GM12874 (cell line): ENCODE results near the gene PACSIN3.

ENCODE experiments used
- TF ChIP-seq, protein P1 (sequence below): IDR thresholded peaks from 2 replicates; pipeline ENCODE4 v1.5.1; 2011; ENCODE audit warnings: low read depth, mild to moderate bottlenecking, control low read depth, low read length, moderate library complexity; ENCODE audit not compliant: insufficient read depth

Gene PACSIN3

DNA sequence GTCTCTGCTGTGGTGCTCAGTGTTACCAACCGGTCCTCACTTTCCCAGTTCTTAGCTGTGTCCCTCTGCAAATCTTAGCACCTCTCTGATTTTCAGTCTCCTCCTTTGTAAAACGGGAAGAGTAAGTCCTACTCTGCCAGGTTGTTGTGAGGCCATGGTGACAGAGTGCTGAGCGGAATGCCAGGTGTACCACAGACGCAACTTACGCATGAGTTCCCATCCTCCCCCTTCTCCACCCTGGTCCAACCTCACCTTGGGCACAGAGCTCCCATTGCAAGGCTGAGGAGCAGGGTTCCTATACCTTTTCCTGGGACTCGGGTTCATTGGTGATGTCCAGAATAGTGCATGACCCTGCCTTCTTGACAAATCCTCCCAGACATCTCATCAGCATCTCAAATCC, 21.2 kb upstream of the PACSIN3 start:
- TF ChIP-seq, protein P1, sequence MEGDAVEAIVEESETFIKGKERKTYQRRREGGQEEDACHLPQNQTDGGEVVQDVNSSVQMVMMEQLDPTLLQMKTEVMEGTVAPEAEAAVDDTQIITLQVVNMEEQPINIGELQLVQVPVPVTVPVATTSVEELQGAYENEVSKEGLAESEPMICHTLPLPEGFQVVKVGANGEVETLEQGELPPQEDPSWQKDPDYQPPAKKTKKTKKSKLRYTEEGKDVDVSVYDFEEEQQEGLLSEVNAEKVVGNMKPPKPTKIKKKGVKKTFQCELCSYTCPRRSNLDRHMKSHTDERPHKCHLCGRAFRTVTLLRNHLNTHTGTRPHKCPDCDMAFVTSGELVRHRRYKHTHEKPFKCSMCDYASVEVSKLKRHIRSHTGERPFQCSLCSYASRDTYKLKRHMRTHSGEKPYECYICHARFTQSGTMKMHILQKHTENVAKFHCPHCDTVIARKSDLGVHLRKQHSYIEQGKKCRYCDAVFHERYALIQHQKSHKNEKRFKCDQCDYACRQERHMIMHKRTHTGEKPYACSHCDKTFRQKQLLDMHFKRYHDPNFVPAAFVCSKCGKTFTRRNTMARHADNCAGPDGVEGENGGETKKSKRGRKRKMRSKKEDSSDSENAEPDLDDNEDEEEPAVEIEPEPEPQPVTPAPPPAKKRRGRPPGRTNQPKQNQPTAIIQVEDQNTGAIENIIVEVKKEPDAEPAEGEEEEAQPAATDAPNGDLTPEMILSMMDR, result no peak

DNA sequence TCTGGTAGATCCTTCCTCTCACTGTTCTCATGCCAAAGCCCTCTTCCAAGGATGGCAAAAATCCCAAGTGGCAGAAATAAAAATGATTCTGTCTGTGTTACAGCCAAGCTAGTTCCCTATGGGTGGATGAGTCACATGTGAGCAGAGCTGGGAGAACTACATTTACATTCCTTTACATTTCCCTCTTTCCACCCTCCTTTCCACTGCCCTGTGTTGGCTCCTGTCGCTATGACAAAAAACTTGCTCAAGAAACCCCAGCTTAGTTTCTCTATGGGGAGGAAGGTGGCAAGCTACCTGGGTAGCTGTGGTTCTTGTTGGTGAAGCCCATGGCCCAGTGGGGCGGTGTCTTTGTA, 18.4 kb upstream of the PACSIN3 start:
- TF ChIP-seq, protein P1, result no peak

DNA sequence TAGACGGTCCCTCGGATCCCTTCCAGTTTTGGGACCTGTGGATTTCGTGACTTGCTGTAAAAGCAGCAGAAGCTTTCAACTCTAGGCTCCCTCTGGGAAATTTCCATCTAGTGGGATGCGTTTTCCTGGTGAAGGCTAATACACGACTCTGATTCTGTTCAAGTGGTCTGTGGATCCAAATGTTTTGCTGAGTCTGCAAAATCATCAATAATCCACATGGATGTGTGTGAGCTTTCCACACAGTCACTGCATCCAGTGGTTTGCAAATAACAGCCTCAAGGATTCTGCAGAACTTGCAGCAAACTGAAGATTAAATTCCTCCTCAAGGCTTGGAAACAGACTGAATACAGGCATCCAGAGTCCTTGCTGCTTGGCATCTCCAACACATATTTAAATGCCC, 16.3 kb upstream of the PACSIN3 start:
- TF ChIP-seq, protein P1, result no peak

DNA sequence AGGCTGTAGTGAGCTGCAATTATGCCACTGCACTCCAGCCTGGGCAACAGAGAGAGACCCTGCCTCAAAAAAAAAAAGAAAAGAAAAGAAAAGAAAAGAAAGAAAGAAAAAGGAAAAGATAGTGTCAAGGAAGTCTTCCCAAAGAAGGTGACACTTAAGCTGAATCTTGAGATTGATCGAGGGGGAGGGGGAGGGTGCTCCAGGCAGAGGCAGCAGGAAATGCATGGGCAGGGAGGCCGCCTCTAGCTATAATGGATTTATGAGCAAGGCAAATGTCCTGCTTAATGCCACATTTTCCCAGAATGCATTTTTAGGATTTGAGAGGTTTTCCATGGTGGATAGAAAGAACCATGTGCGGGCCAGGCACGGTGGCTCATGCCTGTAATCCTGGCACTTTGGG, 14.8 kb upstream of the PACSIN3 start:
- TF ChIP-seq, protein P1, result no peak

DNA sequence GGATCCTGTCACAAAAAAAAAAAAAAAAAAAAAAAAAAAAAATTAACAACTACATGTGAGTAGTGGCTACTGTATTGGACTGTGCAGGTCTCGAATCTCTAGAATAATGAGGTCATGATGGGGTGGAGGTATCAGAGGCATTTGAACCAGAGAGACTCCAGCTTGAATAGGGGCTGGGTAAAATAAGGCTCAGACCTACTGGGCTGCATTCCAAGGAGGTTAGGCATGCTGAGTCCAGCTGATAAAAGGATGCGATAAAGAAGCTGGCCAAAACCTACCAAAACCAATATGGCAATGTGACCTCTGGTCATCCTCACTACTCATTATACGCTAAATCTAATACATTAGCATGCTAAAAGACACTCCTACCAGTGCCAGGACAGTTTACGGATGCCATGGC, 5.9 kb upstream of the PACSIN3 start:
- TF ChIP-seq, protein P1, result no peak

DNA sequence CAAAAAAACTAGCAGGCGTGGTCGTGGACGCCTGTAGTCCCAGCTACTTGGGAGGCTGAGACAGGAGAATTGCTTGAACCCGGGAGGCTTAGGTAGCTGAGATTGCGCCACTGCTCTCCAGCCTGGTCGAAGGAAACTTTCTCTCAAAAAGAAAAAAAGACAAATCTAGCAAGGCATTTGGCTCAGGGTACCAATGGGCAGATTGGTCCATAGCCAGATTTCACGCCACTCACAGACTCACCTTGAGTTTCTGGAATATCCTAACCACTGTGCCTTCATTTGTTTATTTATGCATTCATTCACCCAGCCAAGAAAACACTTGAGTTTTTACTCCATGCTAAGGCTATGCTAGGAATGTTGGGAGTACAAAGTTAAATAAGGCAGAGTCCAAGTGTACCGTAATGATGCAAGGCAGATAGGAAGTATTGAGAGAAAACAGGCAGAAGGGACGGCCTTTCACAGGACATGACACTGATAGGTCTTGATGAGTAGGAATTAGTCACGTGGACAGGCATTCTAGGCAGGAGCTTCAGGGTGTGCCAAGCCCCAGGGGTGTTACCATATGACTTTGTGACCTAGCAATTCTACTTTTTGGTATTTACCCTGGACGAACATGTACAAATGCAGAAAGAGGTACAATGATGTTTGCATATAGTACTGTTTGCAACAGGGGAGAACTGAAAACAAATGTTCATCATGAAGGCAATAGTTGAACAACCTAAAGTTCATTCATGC, 3.0 kb upstream of the PACSIN3 start:
- TF ChIP-seq, protein P1, result no peak

DNA sequence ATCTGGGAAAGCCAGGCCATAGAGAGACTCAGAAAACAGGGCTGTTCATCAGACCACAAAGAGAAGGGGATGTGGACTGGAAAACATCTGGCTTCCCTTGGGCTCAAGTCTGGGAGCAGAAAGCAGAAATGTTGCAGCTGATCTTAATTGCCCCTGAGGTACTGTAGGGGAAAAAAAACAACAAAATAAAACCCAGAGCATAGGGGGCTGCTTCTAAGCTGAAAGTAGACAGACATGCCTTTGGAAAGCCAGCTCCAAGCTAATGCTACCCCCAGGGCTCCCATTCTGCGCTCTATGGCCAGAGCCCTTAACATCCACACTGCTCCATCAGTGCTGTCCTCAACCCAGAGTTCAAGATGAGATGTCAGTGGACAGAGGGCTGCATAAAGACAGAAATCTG, 2.0 kb upstream of the PACSIN3 start:
- TF ChIP-seq, protein P1, result no peak
